Parathyroid adenoma (tissue), 2 donors: ENCODE data around the gene TRAPPC4.

Experiments used
- H2AFZ ChIP-seq: fragments of 300-600 bp; sonication (generic); one replicate; pipeline ENCODE4 v1.7.0; 2017; ENCODE audit warnings: antibody characterized with exemption, mild to moderate bottlenecking
- H3K27ac ChIP-seq: fragments of 300-600 bp; sonication (generic); one replicate; pipeline ENCODE4 v1.7.0; 2017
- H3K27me3 ChIP-seq: fragments of 300-600 bp; sonication (generic); one replicate; pipeline ENCODE4 v1.7.0; 2017; ENCODE audit warnings: low read length; ENCODE audit not compliant: control insufficient read depth, insufficient read depth
- H3K36me3 ChIP-seq: fragments of 300-600 bp; sonication (generic); one replicate; pipeline ENCODE4 v1.7.0; 2017; ENCODE audit warnings: low read length; ENCODE audit not compliant: control insufficient read depth, insufficient read depth
- H3K4me1 ChIP-seq: fragments of 300-600 bp; sonication (generic); one replicate; pipeline ENCODE4 v1.7.0; 2017; ENCODE audit warnings: control low read depth
- H3K4me2 ChIP-seq: fragments of 300-600 bp; sonication (generic); one replicate; pipeline ENCODE4 v1.7.0; 2017; ENCODE audit warnings: low read length
- H3K4me3 ChIP-seq: fragments of 300-600 bp; sonication (generic); one replicate; pipeline ENCODE4 v1.7.0; 2017; ENCODE audit warnings: low read depth, low read length
- H3K79me2 ChIP-seq: fragments of 300-600 bp; sonication (generic); one replicate; pipeline ENCODE4 v1.7.0; 2017; ENCODE audit warnings: control low read depth
- H3K9ac ChIP-seq: fragments of 300-600 bp; sonication (generic); one replicate; pipeline ENCODE4 v1.7.0; 2017; ENCODE audit warnings: mild to moderate bottlenecking
- H3K9me3 ChIP-seq: fragments of 300-600 bp; sonication (generic); one replicate; pipeline ENCODE4 v1.7.0; 2017; ENCODE audit warnings: low read length; ENCODE audit not compliant: control insufficient read depth
- CTCF ChIP-seq: fragments of 300-600 bp; sonication (generic); IDR thresholded peaks from one replicate; pipeline ENCODE4 v1.7.0; 2017; ENCODE audit warnings: antibody characterized with exemption, mild to moderate bottlenecking
- donor health status: primary hyperparathyroidism.

TRAPPC4 gene

GRCh38 chr11:119021631-119022030 lies 3.1 kb downstream of the TRAPPC4 start:
- Histone ChIP-seq H3K4me1 (peaks cover 3% of the 10 kb centered on the region), H3K9ac (no peak overlapping the region)

GRCh38 chr11:119023741-119024140 lies 5.2 kb downstream of the TRAPPC4 start:
- no peak for TF ChIP-seq CTCF
- no peaks in the 10 kb centered on the region for H3K4me1 ChIP-seq

More at GRCh38 chr11:119021631-119022030, 3.1 kb downstream of the TRAPPC4 start:
- H3K9me3 ChIP-seq: no peaks in the 10 kb centered on the region
- TF ChIP-seq CTCF: no peak
- H3K27ac ChIP-seq: no peak overlapping the region
- H3K4me3 ChIP-seq: no peak overlapping the region
- no peak overlapping the region for H2AFZ ChIP-seq
- no peak overlapping the region for H3K4me2 ChIP-seq
- peaks cover 3% of the 10 kb centered on the region for H3K79me2 ChIP-seq
- no peaks in the 10 kb centered on the region for H3K36me3 ChIP-seq
- H3K27me3 ChIP-seq: no peaks in the 10 kb centered on the region

GRCh38 chr11:119024430-119025098 lies 6.0 kb downstream of the TRAPPC4 start:
- H3K9ac ChIP-seq: no peak overlapping the region
- no peaks in the 10 kb centered on the region for H3K4me1 ChIP-seq
- H3K4me3 ChIP-seq: no peak overlapping the region
- H3K27ac ChIP-seq: no peak overlapping the region
- no peaks in the 10 kb centered on the region for H3K36me3 ChIP-seq
- TF ChIP-seq CTCF: no peak
- H3K79me2 ChIP-seq: no peaks in the 10 kb centered on the region
- H3K27me3 ChIP-seq: no peaks in the 10 kb centered on the region
- H3K9me3 ChIP-seq: no peaks in the 10 kb centered on the region
- H2AFZ ChIP-seq: no peak overlapping the region
- no peak overlapping the region for H3K4me2 ChIP-seq

More at GRCh38 chr11:119023741-119024140, 5.2 kb downstream of the TRAPPC4 start:
- no peak overlapping the region for H3K9ac ChIP-seq
- no peak overlapping the region for H3K4me2 ChIP-seq
- no peak overlapping the region for H3K4me3 ChIP-seq
- no peaks in the 10 kb centered on the region for H3K27me3 ChIP-seq
- H3K27ac ChIP-seq: no peak overlapping the region
- no peaks in the 10 kb centered on the region for H3K9me3 ChIP-seq
- H3K36me3 ChIP-seq: no peaks in the 10 kb centered on the region
- no peaks in the 10 kb centered on the region for H3K79me2 ChIP-seq
- no peak overlapping the region for H2AFZ ChIP-seq

- Histone ChIP-seq H3K9ac (no peak overlapping the region), H3K9me3 (no peaks in the 10 kb centered on the region), H3K27ac (no peak overlapping the region), H3K79me2 (no peaks in the 10 kb centered on the region), H3K27me3 (no peaks in the 10 kb centered on the region), H3K4me1 (peaks cover 2% of the 10 kb centered on the region), H3K4me3 (no peak overlapping the region), H3K4me2 (no peak overlapping the region), H2AFZ (no peak overlapping the region), H3K36me3 (no peaks in the 10 kb centered on the region)
- no peak for TF ChIP-seq CTCF
Measured at GRCh38 chr11:119025099-119025473, 6.5 kb downstream of the TRAPPC4 start.

- Histone ChIP-seq H3K36me3 (no peaks in the 10 kb centered on the region), H2AFZ (no peak overlapping the region), H3K27me3 (no peaks in the 10 kb centered on the region), H3K4me2 (no peak overlapping the region), H3K4me1 (peaks cover 2% of the 10 kb centered on the region), H3K9ac (no peak overlapping the region), H3K27ac (no peak overlapping the region), H3K79me2 (no peaks in the 10 kb centered on the region), H3K4me3 (no peak overlapping the region), H3K9me3 (no peaks in the 10 kb centered on the region)
- TF ChIP-seq CTCF: no peak
Measured at GRCh38 chr11:119025541-119025940, 7.0 kb downstream of the TRAPPC4 start.
